GM13977 (cell line): Measurements from ENCODE around the gene ZFP69B.

Experiments used
- DNase-seq: peaks from one replicate; pipeline ENCODE4 v3.0.0; 2012; ENCODE audit warnings: low spot score
- in situ Hi-C: fragments of 300-500 bp; cut with MboI; formaldehyde crosslinking; loops from one replicate; pipeline ENCODE4 v1.12.0; 2022; ENCODE audit warnings: low sequenced_read_pairs, low pct_unique_long_range_greater_than_20kb, mixed read lengths, inconsistent platforms; ENCODE audit not compliant: unreplicated experiment
- TF ChIP-seq, protein P1 (sequence below): IDR thresholded peaks from 2 replicates; pipeline ENCODE4 v1.5.1; 2012; ENCODE audit warnings: mild to moderate bottlenecking, control low read depth; ENCODE audit not compliant: insufficient read depth; ENCODE audit errors: extremely low read depth, missing control alignments

The ZFP69B gene

DNA sequence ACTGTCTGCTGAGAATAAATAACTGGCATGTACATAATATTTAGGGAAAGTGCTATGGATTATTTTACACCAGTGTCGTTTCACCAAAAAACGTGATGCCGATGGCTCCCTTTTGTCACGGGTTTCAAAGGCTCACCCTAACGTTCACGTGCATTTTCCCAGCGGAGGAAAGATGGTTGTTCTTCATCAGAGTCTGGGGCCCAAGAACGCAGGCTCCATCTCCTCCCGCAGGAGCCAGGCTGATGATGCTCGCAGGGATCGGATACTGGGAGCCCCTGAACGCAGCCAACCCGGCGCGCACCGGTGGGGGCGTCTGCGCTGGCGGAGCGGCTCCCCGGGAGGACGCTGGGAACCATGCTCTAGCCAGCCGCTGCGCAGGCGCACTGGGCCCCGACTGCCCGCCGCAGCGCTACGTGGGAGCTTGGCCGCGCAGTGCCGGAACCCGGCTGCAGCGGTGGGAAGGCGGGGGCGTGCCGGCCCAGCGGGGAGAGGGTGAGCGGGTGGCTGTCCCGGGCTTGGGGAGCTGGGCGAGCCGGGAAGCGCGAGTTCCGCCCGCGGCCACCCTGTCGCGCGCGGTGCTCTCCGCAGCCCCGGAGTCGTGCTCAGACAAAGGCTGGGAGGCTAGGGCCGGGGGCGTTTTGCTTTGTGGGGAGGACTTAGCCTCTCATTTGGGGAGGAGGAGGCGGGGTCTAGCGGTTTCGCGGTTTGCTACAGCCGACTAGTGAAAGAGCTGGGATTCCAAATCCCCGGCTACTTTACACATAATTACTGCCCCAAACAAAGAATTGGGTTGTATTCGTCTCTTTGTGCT is at the start of gene ZFP69B:
TSS of gene ZFP69B (plus strand) at position 793 of the 811 bp plus-strand sequence. CDS start 486 bp downstream, outside the sequence.
- TF ChIP-seq, protein P1, sequence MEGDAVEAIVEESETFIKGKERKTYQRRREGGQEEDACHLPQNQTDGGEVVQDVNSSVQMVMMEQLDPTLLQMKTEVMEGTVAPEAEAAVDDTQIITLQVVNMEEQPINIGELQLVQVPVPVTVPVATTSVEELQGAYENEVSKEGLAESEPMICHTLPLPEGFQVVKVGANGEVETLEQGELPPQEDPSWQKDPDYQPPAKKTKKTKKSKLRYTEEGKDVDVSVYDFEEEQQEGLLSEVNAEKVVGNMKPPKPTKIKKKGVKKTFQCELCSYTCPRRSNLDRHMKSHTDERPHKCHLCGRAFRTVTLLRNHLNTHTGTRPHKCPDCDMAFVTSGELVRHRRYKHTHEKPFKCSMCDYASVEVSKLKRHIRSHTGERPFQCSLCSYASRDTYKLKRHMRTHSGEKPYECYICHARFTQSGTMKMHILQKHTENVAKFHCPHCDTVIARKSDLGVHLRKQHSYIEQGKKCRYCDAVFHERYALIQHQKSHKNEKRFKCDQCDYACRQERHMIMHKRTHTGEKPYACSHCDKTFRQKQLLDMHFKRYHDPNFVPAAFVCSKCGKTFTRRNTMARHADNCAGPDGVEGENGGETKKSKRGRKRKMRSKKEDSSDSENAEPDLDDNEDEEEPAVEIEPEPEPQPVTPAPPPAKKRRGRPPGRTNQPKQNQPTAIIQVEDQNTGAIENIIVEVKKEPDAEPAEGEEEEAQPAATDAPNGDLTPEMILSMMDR: peak; percentile 22
- DNase-seq: peak; percentile 95
- in situ Hi-C loops: no loop called here

GRCh38 chr1:40401473-40402201 is 48.6 kb upstream of the ZFP69B start:
- no peak for DNase-seq
- in situ Hi-C loops: loop anchor here (10.0 kb wide), 2 partner anchors 47 to 257 kb away; no protein-coding TSS in a partner anchor
- TF ChIP-seq, protein P1: no peak

DNA sequence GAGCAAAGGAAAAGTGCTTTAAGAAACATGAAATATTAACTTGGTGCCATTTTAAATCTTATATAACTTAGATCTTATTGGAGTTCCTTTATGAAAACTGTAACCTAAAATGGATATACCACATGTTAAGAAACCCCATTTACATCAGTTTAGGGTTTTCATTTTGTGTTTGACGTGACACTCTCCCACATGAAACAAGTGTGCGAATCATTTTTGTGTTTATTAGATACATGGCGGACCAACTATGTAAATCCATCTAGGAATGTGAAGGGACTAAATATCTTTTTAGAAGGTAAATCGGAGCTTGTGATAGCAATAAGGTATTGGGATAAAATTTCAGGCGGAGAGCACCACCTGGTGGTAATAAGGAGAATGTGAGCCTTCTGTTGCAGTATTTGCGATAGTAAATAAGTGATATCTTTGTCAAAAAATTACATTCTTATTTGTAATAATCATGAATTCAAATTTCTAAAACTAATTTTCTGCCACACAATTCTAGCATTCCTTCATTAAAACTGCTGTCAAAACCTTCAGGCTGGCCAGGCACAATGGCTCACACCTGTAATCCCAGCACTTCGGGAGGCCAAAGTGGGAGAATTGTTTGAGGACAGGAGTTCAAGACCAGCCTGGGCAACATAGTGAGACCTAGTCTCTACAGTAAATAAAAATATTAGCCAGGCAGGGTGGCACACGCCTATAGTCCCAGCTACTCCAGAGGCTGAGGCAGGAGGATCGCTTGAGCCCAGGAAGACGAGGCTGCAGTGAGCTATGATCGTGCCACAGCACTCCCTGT is 45.4 kb upstream of the ZFP69B start:
- TF ChIP-seq, protein P1: peak; percentile 75
- DNase-seq: peak; percentile 22
- in situ Hi-C loops: loop anchor here (10.0 kb wide), 2 partner anchors 50 to 260 kb away; no protein-coding TSS in a partner anchor

GRCh38 chr1:40405812-40406211 is 44.5 kb upstream of the ZFP69B start:
- no peak for DNase-seq
- TF ChIP-seq, protein P1: no peak
- in situ Hi-C loops: loop anchor here (10.0 kb wide), 2 partner anchors 51 to 261 kb away; no protein-coding TSS in a partner anchor

DNA sequence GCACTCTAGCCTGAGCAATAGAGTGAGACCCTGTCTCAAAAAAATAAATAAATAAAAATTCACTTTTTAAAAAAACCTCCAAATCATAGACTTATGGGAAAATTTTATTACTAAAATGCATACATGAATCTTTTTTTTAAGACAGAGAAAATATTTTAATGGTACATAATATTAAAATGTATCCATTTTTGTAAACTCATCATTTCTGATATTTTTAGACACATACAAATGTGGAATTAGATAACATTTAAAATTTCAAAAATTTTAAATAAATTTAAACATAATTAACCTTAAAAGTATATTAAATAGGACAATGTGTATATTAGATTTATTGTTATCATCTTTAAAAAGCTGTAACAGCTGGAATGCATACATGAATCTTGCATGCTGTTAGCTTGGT is 42.8 kb upstream of the ZFP69B start:
- in situ Hi-C loops: loop anchor here (10.0 kb wide), 2 partner anchors 53 to 263 kb away; no protein-coding TSS in a partner anchor
- no peak for DNase-seq
- TF ChIP-seq, protein P1: no peak

GRCh38 chr1:40409467-40409866 is 40.8 kb upstream of the ZFP69B start:
- DNase-seq: no peak
- TF ChIP-seq, protein P1: no peak
- in situ Hi-C loops: loop anchor here (10.0 kb wide), 2 partner anchors 55 to 265 kb away; no protein-coding TSS in a partner anchor
